GM12878 (cell line): ENCODE measurements around the gene RETREG1. TPM values are rescaled to one million over a fixed set of nuclear protein-coding genes. Genes with fewer than 3 reads are reported as not detected.

Experiments
- BCL11A ChIP-seq: IDR thresholded peaks from 2 replicates; pipeline ENCODE4 v1.6.1; 2011; ENCODE audit warnings: low read depth, low read length
- EP300 ChIP-seq, 2 experiments: fragments of 150-350 bp in 1 of 2; IDR thresholded peaks; 2 replicates each; pipeline ENCODE4 v1.6.1; 2011 to 2012; ENCODE audit warnings: low read depth in 2 of 2, low read length in 2 of 2, borderline replicate concordance in 1 of 2, improper control_type of control experiment in 1 of 2, inconsistent platforms in 1 of 2; ENCODE audit not compliant: control insufficient read depth in 1 of 2
- MYC ChIP-seq: IDR thresholded peaks from 2 replicates; pipeline ENCODE4 v1.6.1; 2011; ENCODE audit warnings: mild to moderate bottlenecking, low read length, moderate library complexity, inconsistent platforms; ENCODE audit not compliant: insufficient read depth, insufficient replicate concordance, insufficient read length, severe bottlenecking
- RUNX3 ChIP-seq: IDR thresholded peaks from 2 replicates; pipeline ENCODE4 v1.6.1; 2012; ENCODE audit warnings: low read length, inconsistent platforms
- ZNF274 ChIP-seq: IDR thresholded peaks from one replicate; pipeline ENCODE4 v1.8.0; 2011; ENCODE audit not compliant: insufficient read length, insufficient read depth
- polyA plus RNA-seq, 11 experiments: library from polyadenylated mRNA; depleted of rRNA in 4 of 11; unstranded in 6 of 11; stranded (reverse) in 5 of 11; fragments of >200 nt; fragmentation: Nextera tagmentation in 4 of 11; fragmentation: Illumina TruSeq in 1 of 11; extraction: Ambion mirVana in 4 of 11; extraction: Trizol in 1 of 11; gene quantifications; 1 replicate in 1 of 11; 2 replicates in 10 of 11; pipeline versions ENCODE4 v1.2.1 to v1.2.3, GENCODE V29; 2011 to 2016; ENCODE audit warnings: inconsistent platforms in 2 of 11, missing spikeins in 2 of 11, low read depth in 1 of 11
- total RNA-seq, 4 experiments: library from RNA; depleted of rRNA in 3 of 4; stranded (reverse); fragments of >200 nt in 3 of 4; fragmentation: Illumina TruSeq in 1 of 4; extraction: Trizol in 1 of 4; gene quantifications; 2 replicates each; pipeline versions ENCODE4 v1.2.1 to v1.2.3, GENCODE V29; 2013 to 2021
- TF ChIP-seq, protein P1 (sequence below): fragments of 450-650 bp; IDR thresholded peaks from 2 replicates; pipeline ENCODE4 v1.6.1; 2016; ENCODE audit warnings: mild to moderate bottlenecking
- TF ChIP-seq, protein P2 (sequence below): IDR thresholded peaks from 2 replicates; pipeline ENCODE4 v1.6.1; 2012; ENCODE audit warnings: low read length, inconsistent platforms

Gene RETREG1
- total and polyA plus RNA-seq, 10 of the 15 experiments (the other 5 are each of a cell fraction or from before 2014, with no cell fraction given) = 3.9 to 8.9 (median 6.4) TPM

DNA sequence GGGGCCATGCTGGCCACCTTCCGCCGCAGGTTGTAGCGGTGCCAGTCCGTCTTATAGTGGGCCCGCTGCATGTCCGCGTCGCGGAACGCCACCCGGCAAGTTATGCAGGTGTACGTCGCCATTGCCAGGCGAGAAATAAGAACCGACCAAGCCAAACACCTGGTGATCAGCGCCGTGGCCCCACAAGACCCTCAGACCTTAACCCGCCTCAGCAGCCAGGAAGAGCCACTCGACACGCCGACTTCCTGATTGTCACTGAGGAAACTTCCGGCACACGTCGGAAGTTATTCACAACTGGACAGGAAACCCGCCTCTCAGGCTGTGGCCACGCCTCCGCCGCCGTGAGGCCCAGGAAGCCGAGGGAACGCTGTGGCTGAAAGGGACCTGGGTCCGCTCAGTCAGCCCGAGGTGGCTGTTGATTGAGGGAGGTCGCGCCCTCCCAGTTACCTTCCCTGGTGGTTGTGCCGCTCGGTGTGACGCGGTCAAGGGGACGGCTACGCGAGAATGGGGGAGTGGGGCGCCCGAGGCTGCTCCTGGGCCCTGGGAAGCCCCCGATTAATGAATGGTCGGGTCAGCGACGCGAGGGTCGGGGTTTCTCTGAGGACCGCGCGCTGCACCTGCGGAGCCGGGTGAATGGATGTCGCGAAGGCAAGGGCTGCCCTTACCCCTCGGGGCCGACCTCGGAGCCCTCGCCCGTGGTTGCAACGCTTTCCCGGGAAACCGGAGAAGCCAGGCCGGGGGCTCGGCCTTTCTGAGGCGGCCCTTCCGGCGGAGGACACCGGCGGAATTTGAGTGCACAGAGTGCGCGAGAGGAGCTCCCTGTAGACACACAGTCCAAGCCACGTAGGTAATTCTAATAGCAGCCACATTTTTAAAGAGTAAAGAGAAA, 151.0 kb downstream of the RETREG1 start, which contains the start of gene ZNF622 (continued):
- TF ChIP-seq, protein P1, sequence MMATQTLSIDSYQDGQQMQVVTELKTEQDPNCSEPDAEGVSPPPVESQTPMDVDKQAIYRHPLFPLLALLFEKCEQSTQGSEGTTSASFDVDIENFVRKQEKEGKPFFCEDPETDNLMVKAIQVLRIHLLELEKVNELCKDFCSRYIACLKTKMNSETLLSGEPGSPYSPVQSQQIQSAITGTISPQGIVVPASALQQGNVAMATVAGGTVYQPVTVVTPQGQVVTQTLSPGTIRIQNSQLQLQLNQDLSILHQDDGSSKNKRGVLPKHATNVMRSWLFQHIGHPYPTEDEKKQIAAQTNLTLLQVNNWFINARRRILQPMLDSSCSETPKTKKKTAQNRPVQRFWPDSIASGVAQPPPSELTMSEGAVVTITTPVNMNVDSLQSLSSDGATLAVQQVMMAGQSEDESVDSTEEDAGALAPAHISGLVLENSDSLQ = peak; percentile 97
- no peak for TF ChIP-seq ZNF274
- no peak for TF ChIP-seq EP300 (IDR thresholded peaks at IDR 0.05; ENCODE audit: borderline replicate concordance in 1 of 2, control insufficient read depth in 1 of 2, low read depth in 2 of 2, low read length in 2 of 2)
- peak; percentile 64; the same call in 1 of the 2 replicates for TF ChIP-seq RUNX3
- TF ChIP-seq, protein P2, sequence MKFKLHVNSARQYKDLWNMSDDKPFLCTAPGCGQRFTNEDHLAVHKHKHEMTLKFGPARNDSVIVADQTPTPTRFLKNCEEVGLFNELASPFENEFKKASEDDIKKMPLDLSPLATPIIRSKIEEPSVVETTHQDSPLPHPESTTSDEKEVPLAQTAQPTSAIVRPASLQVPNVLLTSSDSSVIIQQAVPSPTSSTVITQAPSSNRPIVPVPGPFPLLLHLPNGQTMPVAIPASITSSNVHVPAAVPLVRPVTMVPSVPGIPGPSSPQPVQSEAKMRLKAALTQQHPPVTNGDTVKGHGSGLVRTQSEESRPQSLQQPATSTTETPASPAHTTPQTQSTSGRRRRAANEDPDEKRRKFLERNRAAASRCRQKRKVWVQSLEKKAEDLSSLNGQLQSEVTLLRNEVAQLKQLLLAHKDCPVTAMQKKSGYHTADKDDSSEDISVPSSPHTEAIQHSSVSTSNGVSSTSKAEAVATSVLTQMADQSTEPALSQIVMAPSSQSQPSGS = no peak
- TF ChIP-seq MYC = no peak
- TF ChIP-seq BCL11A = no peak
